ENCODE data around the gene DDA1.

DNA sequence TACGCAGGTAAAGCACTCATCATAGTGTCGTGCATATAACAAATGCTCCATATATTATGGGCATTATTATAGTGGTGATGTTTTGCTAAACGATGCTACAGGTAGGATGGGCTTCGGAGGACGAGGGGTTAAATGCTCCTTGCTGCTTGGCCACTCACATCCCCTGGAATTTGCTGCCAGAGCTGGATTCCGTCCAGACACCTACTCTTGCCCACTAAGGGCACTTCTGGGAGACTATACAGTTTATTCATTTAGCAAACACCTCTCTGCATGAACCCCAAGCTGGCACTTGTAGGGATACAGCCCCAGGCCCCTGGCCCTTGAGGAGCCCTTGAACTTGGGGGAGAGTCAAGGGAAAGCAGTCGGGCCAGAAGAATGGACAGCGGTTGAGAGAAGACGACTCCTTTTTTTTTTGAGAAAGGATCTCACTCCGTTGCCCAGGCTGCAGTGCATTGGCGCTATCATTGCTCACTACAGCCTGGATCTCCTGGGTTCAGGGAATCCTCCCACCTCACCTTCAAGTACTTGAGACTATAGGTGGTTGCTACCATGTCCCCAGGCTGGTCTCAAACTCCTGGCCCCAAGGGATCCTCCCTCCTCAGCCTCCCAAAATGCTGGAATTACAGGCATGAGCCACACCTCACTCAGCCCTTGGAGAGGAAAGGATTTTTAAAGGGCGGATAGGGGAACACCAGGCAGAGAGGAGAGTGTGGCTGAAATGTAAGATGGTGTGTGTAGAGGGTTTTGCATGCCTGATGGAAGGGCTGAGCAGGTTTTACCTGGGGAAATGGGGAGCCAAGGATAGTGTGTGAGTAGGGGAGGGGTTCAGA lies 4.8 kb upstream of the DDA1 start:
- TF ChIP-seq, protein P1, sequence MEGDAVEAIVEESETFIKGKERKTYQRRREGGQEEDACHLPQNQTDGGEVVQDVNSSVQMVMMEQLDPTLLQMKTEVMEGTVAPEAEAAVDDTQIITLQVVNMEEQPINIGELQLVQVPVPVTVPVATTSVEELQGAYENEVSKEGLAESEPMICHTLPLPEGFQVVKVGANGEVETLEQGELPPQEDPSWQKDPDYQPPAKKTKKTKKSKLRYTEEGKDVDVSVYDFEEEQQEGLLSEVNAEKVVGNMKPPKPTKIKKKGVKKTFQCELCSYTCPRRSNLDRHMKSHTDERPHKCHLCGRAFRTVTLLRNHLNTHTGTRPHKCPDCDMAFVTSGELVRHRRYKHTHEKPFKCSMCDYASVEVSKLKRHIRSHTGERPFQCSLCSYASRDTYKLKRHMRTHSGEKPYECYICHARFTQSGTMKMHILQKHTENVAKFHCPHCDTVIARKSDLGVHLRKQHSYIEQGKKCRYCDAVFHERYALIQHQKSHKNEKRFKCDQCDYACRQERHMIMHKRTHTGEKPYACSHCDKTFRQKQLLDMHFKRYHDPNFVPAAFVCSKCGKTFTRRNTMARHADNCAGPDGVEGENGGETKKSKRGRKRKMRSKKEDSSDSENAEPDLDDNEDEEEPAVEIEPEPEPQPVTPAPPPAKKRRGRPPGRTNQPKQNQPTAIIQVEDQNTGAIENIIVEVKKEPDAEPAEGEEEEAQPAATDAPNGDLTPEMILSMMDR (conservative IDR thresholded peaks at IDR 0.05) = no peak
- TF ChIP-seq EZH2 (IDR thresholded peaks at IDR 0.05; ENCODE audit: low read depth) = no peak

Measured in PC-9 (cell line).